HG02678 (cell line): ENCODE results near the gene FGF18.
"Not testable (repeated sequence)": the region's sequence is repeated elsewhere in the genome, so short reads cannot be mapped to it uniquely, and the experiment has no call there.

ENCODE experiments used
- ATAC-seq: cut with Tn5 transposase; IDR thresholded peaks from one replicate; pipeline ENCODE4 v1.9.1; 2021; ENCODE audit warnings: mild to moderate bottlenecking, moderate library complexity; ENCODE audit not compliant: unreplicated experiment

Gene FGF18

DNA sequence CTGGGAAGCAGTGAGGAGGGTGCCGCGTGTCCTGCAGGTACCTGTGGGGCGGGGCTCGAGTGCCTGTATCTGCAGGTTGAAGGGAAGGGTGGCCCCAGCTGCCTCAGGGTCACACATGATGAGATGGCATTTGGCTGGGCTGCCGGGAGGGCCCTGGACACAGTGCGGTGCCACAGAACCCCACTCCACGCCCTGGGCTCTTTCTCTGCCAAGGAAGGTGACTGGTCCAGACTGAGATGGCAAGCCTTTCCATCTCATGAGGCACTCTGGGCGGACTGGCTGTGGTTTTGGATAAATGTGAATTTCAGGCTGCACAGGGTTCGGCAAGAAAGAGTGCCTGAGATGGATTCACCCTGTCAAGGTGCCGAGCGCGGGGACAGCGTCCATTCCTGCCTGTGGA is 69.4 kb downstream of the FGF18 start:
- no peak for ATAC-seq

DNA sequence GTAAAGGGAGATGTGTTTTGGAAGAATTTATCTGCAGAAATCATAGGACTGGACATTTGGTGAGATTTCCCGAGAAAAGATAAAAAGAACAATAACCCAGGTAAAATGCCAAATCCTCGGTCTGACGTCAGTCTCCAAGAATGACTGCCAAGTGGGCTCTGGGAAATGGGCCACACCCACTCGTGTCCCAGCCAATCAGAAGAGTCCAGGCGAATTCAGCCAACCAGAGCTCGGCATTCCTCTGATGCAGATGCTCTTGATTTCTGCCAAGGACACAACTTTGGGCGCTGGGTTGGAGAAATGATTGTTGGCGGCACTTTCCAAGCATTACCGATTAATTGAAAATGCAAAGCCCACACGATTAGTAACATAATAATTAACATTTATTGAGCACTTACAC is 73.3 kb downstream of the FGF18 start:
- no peak for ATAC-seq

DNA sequence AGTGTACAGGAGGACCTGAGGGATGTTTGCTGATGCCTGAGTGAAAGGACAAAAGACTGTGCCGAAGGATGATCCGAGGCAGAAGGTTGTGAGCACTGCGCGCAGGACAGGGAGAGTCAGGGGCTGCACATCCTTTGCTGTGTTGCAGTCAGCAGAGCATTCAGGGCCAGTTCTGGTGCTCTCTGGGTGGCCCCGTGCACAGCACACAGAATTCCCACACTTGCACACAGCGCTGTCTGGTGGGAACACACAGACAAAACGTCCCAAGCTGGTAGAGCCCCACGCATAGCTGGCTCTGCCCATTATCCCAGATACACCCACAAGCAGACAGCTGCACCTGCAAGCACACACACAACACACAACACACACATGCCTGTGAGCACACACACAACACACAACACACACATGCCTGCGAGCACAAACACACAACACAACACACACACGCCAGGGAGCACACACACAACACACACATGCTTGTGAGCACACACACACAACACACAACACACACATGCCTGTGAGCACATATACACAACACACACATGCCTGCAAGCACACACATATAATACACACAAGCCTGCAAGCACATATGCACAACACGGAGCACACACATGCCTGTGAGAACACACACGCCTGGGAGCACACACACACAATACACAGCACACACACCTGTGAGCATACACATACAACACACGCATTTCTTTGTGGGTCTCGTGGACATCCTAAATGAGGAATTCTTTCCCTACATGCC is 74.4 kb downstream of the FGF18 start:
- no peak for ATAC-seq

DNA sequence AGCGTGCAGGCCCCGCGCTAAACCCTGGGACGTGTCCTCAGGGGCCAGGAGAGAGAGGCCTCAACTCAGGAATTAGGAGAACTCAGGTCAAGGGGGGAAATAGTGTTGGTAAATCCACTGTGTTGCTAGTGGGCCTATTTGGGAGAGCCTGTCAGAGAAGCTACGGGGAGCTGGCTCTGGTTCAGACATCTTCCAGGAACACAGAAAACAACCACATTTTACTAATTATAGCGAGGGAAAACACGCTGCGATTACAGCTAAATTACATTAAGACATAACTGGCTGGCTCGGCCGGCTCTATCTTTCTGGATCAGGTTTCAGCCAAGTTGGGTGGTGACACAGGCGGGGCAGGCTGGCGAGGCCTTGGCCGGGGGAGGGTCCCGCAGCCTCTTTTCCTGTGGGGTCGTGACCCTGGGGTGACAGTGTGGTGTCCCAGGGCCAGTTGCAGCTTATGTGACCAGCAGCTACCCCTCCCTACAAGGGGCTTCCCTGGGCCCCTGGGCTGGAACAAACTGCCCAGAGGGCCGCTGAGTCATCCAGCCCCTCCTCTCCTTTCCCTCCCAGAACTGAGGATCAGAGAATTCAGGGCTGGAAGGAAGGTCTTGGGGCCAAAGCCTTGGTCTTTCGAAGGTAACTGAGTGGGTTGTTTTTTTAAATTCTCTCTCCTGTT is 75.1 kb downstream of the FGF18 start:
- no peak for ATAC-seq

DNA sequence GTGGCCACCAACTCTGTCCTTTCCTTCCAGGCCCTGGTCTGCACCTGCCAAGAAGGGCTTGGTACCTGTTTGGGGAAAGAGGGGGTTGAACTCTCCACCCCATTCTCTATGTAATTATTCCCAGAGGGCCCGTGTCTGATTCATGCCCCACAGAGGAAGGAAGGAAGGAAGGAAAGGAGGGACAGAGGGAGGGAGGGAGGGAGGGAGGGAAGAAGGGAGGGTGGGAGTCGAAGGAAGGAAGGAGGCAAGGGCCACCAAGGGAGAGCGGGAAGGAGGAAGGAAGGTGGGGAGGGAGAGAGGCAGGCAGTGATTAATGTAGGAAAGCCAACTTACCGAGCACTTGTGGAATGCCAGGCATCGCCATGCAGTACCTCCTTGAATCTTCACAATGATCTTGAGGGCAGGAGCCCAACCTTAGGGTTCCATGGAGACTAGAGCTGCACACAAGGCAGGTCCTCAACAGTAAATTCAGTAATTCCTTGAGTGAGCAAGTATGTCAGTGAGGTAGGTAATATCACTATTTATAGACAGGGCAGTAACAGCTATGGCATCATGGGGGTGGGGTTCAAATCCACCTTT is 75.8 kb downstream of the FGF18 start:
- ATAC-seq = no peak

DNA sequence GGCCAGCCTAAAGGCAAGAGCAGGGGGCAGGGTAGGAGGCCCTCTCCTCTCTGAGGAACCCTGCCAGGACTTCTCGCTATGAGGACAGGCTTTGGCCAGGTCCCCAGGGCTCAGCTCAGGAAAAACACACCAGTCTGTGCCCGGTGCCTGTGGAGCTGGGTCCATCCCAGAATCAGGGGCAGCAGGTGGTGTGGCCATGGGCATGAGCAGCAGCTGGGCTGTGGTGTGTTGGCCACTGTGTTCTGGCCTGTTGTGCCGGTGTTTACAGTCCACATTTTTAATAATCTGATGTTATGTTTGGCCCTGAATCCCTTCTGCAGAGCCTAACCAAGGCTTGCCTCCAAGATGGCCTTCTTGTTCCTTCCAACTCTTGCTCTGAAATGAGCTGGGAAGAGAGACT is 77.0 kb downstream of the FGF18 start:
- no peak for ATAC-seq

DNA sequence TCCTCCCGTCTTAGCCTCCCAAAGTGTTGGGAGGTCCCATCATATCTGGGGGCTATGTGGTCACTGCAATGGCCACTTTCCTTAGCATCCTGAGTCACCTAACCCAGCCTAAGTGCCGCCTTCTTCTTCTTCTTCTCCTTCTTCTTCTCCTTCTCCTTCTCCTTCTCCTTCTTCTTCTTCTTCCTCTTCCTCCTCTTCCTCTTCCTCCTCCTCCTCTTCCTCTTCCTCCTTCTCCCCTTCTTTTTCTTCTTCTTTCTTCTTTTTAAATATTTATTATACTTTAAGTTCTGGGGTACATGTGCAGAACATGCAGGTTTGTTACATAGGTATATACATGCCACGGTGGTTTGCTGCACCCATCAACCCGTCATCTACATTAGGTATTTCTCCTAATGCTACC is 78.0 kb downstream of the FGF18 start:
- not testable (repeated sequence) for ATAC-seq

DNA sequence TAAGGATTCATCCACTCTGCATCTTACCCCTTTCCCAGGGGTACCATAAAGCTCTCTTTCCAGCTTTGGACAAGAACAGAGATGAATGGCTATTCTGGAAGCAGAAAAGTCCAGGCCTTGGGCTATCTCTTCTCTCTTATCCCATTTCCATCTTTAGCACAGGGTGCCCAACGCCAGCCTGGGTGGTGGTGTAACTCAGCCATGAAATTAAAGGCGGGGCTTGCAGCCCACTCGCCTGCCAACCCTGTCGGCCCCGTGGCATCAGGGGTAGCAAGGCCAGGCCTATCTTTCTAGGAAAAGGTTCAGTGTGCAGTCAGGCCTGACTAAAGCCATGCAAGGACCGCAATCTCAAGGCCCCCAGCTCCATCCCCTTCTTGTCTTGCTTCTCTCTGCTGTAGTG is 78.7 kb downstream of the FGF18 start:
- no peak for ATAC-seq

DNA sequence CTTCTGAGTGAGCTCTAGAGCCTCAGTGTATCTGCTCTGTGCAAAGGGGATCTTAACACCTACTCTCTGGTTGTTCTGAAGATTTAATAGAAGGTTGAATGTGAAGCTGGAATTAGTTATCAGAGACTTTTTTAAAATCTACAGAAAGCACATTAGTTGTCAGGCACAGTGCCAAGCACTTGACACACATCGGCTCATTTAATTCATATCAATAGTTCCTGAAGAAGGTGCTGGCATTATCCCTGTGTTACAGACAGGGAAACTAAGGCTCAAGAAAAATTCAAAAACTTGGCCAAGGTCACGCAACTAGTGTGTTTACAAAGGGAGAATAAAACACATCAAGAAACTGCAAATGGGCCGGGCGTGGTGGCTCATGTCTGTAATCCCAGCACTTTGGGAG is 80.2 kb downstream of the FGF18 start:
- no peak for ATAC-seq

DNA sequence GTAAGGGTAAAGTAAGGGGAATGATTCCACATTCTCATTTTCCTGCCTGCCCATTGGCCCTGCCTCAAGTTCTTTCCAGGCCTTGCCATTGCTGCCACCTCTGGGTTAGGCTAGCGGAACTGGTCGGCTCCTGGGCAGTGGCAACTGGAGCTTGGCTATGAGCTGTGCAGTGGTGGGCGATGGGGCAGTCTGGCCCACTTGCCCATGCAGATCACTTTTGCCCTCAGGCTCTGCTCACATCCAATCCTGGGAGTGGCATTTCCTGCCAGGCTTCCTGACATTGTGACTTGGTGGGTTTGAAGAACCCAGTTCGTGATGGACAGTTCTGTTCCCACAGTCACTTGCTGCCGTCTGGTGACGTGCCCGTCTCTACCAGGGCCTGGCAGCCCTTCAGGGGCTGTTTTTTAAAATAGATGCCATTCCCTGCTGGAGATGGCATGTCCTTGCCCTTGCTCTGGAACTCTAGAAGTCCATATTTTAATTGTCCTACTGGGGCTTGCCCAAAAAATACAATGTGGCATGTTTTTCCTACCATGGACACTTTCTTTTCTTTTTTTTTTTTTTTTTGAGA is 86.1 kb downstream of the FGF18 start:
- ATAC-seq = no peak

DNA sequence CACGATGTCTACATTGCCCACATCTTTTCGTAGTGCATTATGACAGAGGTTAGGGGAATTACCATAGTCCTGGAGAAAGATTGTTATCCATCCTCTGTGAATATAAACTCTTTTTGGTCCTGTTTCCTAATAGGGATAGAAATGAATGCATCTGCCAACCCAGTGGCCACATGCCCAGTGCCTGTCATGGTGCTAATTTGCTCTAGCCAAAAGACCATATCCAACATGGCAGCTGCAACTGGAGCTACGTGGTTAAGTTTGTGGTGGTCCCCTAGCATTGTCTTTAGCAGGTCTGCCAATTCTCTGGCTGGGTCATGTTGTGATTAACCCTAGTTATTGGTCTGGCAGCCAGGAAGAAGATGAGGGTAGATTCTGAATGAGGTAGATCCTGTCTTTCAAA is 87.5 kb downstream of the FGF18 start:
- no peak for ATAC-seq
